OCI-LY1 (cell line): ENCODE results near the gene ZNF771.

ENCODE experiments used
- H2AFZ ChIP-seq: fragments of 200-600 bp; sonication (generic), shearing (Covaris generic); 2 replicates; pipeline ENCODE4 v1.6.0; 2014; ENCODE audit warnings: antibody characterized with exemption, mild to moderate bottlenecking, low read length
- H3F3A ChIP-seq: fragments of 200-600 bp; sonication (generic), shearing (Covaris generic); 2 replicates; pipeline ENCODE4 v1.6.0; 2014; ENCODE audit warnings: mild to moderate bottlenecking, antibody characterized with exemption, low read length, moderate library complexity; ENCODE audit not compliant: insufficient read depth
- H3K27ac ChIP-seq: fragments of 200-600 bp; sonication (generic); 2 replicates; pipeline ENCODE4 v1.5.1; 2014; ENCODE audit warnings: low read length, mixed run types, mild to moderate bottlenecking, low read depth; ENCODE audit not compliant: poor library complexity, severe bottlenecking
- H3K27me3 ChIP-seq: fragments of 200-600 bp; sonication (generic); 2 replicates; pipeline ENCODE4 v1.6.0; 2014; ENCODE audit warnings: antibody characterized with exemption, mild to moderate bottlenecking, low read length, moderate library complexity; ENCODE audit not compliant: insufficient read depth
- H3K36me3 ChIP-seq: fragments of 200-600 bp; sonication (generic); 2 replicates; pipeline ENCODE4 v1.6.1; 2014; ENCODE audit warnings: mild to moderate bottlenecking, antibody characterized with exemption, low read length, moderate library complexity, mixed read lengths; ENCODE audit not compliant: insufficient read depth
- H3K4me1 ChIP-seq: fragments of 200-600 bp; sonication (generic); 2 replicates; pipeline ENCODE4 v1.5.1; 2014; ENCODE audit warnings: mild to moderate bottlenecking, low read length, moderate library complexity; ENCODE audit not compliant: insufficient read depth, severe bottlenecking
- H3K4me2 ChIP-seq: fragments of 200-600 bp; sonication (generic), shearing (Covaris generic); 2 replicates; pipeline ENCODE4 v1.6.1; 2014; ENCODE audit warnings: low read length
- H3K4me3 ChIP-seq: fragments of 200-600 bp; sonication (generic); 2 replicates; pipeline ENCODE4 v1.5.1; 2014; ENCODE audit warnings: low read length, low read depth, mild to moderate bottlenecking, mixed read lengths; ENCODE audit not compliant: poor library complexity, severe bottlenecking
- H3K79me2 ChIP-seq: fragments of 200-600 bp; shearing (Covaris generic); 2 replicates; pipeline ENCODE4 v1.6.1; 2016; ENCODE audit warnings: mixed run types, low read length, mixed read lengths; ENCODE audit not compliant: insufficient read depth
- H3K9ac ChIP-seq: fragments of 200-600 bp; sonication (generic), shearing (Covaris generic); 2 replicates; pipeline ENCODE4 v1.6.1; 2014; ENCODE audit warnings: mild to moderate bottlenecking, low read length, mixed read lengths
- H3K9me2 ChIP-seq: fragments of 200-600 bp; sonication (generic), shearing (Covaris generic); 2 replicates; pipeline ENCODE4 v1.6.1; 2014; ENCODE audit warnings: low read depth, mild to moderate bottlenecking, low read length, mixed read lengths
- H3K9me3 ChIP-seq: fragments of 200-600 bp; shearing (Covaris generic); 2 replicates; pipeline ENCODE4 v1.6.1; 2014; ENCODE audit warnings: low read length, mixed read lengths
- H4K20me1 ChIP-seq: fragments of 200-600 bp; sonication (generic), shearing (Covaris generic); 2 replicates; pipeline ENCODE4 v1.6.0; 2016; ENCODE audit warnings: mild to moderate bottlenecking, low read length; ENCODE audit not compliant: insufficient read depth
- CTCF ChIP-seq: fragments of 200-600 bp; sonication (generic), shearing (Covaris generic); IDR thresholded peaks from 2 replicates; pipeline ENCODE4 v1.5.1; 2017; ENCODE audit warnings: mild to moderate bottlenecking, antibody characterized with exemption, low read length, moderate library complexity, mixed read lengths
- EZH2 ChIP-seq: fragments of 200-600 bp; sonication (generic), shearing (Covaris generic); IDR thresholded peaks from 2 replicates; pipeline ENCODE4 v1.8.0; 2017; ENCODE audit warnings: borderline replicate concordance, mixed run types, mild to moderate bottlenecking, antibody characterized with exemption, low read length, moderate library complexity, mixed read lengths

The ZNF771 gene

GRCh38 chr16:30456302-30456701 is 48.9 kb downstream of the ZNF771 start:
- Histone ChIP-seq H4K20me1 (no peaks in the 10 kb centered on the region), H2AFZ (no peak overlapping the region), H3K79me2 (no peaks in the 10 kb centered on the region), H3K27ac (peak overlapping the region; percentile 98), H3K9me2 (no peaks in the 10 kb centered on the region), H3K4me2 (no peak overlapping the region), H3K4me1 (peaks cover 88% of the 10 kb centered on the region), H3K27me3 (no peaks in the 10 kb centered on the region), H3F3A (0 out of 2 replicates have a peak, but pooled peaks cover 3% of the 10 kb centered on the region), H3K9ac (no peak overlapping the region), H3K36me3 (no peaks in the 10 kb centered on the region), H3K9me3 (no peaks in the 10 kb centered on the region), H3K4me3 (no peak overlapping the region)
- no peak for TF ChIP-seq EZH2
- TF ChIP-seq CTCF = no peak

GRCh38 chr16:30457256-30457655 is 49.9 kb downstream of the ZNF771 start:
- no peaks in the 10 kb centered on the region for H3K79me2 ChIP-seq
- H3K9ac ChIP-seq = no peak overlapping the region; the same call in 1 of the 2 replicates
- 0 out of 2 replicates have a peak, but pooled peaks cover 3% of the 10 kb centered on the region for H3F3A ChIP-seq
- TF ChIP-seq EZH2 (no peak), CTCF (no peak)
- no peak overlapping the region for H3K4me3 ChIP-seq
- H3K4me1 ChIP-seq = peaks cover 85% of the 10 kb centered on the region
- no peak overlapping the region for H2AFZ ChIP-seq
- H3K27me3 ChIP-seq = no peaks in the 10 kb centered on the region
- H3K36me3 ChIP-seq = no peaks in the 10 kb centered on the region
- no peaks in the 10 kb centered on the region for H4K20me1 ChIP-seq
- no peak overlapping the region for H3K4me2 ChIP-seq
- no peaks in the 10 kb centered on the region for H3K9me2 ChIP-seq
- H3K9me3 ChIP-seq = no peaks in the 10 kb centered on the region
- peak overlapping the region; percentile 98 for H3K27ac ChIP-seq

GRCh38 chr16:30457743-30458560 is 50.5 kb downstream of the ZNF771 start:
- Histone ChIP-seq H3K9me3 (no peaks in the 10 kb centered on the region), H3K27me3 (no peaks in the 10 kb centered on the region), H2AFZ (no peak overlapping the region), H3K9me2 (no peaks in the 10 kb centered on the region), H4K20me1 (no peaks in the 10 kb centered on the region), H3K79me2 (no peaks in the 10 kb centered on the region), H3K4me1 (peaks cover 78% of the 10 kb centered on the region), H3F3A (no peaks in the 10 kb centered on the region), H3K27ac (peak overlapping the region; percentile 98), H3K4me3 (no peak overlapping the region), H3K36me3 (no peaks in the 10 kb centered on the region), H3K9ac (peak overlapping the region; percentile 69; the same call in 1 of the 2 replicates), H3K4me2 (no peak overlapping the region; the same call in 1 of the 2 replicates)
- no peak for TF ChIP-seq CTCF
- TF ChIP-seq EZH2 = no peak
